GM18870 (cell line): ENCODE results near the gene PRKN.
A peak's percentile ranks its signal among the peaks of the same experiment; 100 is the strongest.

ENCODE experiments used
- ATAC-seq: cut with Tn5 transposase; IDR thresholded peaks from one replicate; pipeline ENCODE4 v1.9.1; 2021; ENCODE audit warnings: moderate library complexity; ENCODE audit not compliant: unreplicated experiment

The PRKN gene

GRCh38 chr6:161444464-161444863 lies 1283.1 kb downstream of the PRKN start:
- ATAC-seq, result no peak

DNA sequence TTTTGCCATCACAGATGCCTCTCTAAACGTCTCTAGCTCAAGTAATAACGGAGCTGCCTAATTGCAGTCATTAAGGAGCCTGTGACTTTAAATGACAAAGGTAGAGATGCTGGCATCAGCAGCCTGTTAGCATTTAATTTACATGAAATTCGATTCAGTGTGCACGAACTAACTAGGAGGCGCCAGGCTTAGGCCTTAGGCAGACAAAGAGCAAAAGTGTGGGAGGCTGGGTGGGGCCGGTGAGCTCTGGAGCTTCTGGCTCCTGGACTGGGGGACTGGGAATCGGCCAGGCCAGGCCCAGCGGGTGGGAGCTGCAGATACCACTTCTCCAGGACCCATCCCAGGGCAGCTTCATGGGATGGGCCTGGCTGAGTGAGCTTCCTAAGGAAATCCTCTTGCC lies 1283.7 kb downstream of the PRKN start:
- no peak for ATAC-seq

GRCh38 chr6:161442420-161442819 lies 1285.1 kb downstream of the PRKN start:
- no peak for ATAC-seq

DNA sequence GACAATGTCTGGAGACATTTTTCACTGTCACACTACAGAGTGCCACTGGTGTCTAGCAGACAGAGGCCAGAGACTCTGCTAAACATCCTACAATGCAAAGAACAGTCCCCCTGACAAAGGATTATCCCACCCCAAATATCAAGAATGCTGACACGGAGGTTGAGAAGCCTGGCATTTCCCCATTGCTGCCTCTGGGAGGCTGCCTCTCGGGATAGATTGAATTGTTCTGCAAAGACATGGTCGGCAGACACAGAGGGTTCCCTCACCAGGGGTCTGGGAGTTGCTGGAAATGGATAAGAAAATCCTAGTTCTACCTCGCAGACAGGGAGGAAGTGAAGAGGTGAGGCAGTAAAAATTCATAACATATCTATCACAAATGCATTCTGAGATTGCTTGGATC lies 1287.3 kb downstream of the PRKN start:
- ATAC-seq, result no peak

DNA sequence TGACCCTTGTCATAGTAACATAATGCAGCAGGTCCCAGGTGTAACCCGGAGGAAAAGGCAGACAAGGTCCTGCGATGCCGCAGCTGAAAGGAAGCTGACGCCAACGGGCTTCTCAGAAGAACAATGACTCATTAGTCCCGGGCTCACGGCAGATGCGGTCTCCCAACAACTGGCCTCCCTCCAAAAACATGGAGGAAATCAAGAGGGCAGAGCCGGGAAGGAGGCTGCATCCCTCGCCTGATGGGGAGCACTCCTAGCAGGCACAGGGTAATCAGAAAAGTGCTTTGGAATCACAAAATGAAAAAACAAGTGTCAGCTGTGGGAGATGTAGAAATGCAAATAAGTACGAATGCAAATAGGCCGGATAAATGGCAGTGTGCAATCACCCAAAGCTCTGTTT lies 1288.5 kb downstream of the PRKN start:
- no peak for ATAC-seq

GRCh38 chr6:161438430-161439030 lies 1289.0 kb downstream of the PRKN start:
- no peak for ATAC-seq

DNA sequence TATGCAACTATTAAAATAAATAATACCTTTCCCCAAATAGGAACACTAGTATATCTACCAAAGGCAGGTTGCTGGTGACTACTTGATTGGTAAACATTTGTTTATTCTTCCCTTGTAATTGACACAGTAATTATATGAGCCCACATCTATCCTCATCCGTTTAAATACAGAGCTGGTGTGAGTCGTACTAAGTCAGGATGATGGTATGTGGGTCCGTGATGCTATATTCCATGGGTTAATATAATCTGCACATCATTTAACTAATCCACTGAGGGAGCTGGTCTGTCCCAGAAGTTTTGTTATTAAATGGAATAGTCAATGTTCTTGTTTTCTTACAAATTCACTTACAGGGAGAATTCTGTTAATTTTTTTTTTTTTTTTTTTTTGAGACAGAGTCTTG lies 1289.7 kb downstream of the PRKN start:
- no peak for ATAC-seq

- no peak for ATAC-seq
These were observed 1291.3 kb downstream of the PRKN start for GRCh38 chr6:161436106-161436876.

DNA sequence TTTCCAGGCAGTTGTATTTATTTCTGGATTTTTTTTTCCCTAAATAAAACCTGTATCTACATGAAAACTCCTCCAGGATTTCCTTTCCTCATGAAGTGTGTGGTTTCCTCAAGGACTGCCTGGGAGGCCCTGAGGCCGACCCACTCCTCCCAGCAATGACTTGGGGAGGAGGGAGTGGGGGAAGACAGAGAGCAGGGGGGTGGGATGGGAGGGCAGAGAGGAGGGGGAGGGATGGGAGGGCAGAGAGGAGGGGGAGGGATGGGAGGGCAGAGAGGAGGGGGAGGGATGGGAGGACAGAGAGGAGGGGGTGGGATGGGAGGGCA lies 1291.9 kb downstream of the PRKN start:
- ATAC-seq, result no peak

GRCh38 chr6:161434921-161435747 lies 1292.4 kb downstream of the PRKN start:
- ATAC-seq, result no peak

DNA sequence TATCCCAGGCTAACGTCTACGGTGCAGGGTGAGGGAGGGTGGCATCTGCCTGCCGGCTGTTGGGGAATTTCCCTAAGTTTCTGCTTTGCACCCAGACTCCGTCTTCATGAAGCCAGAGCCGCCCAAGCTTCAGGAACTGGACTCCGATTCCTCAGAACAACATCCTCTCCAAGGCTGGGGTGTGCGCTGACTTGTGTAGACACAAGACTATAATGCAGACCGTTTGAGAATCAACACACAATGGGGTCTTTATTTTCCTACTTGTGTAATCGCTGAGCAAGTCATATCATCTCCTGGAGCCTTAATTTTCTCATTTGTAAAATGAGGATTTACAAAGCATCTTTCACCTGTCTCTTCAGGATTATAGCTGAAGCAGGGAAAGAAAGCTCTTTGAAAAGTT lies 1293.2 kb downstream of the PRKN start:
- ATAC-seq, result no peak

GRCh38 chr6:161432546-161432945 lies 1295.0 kb downstream of the PRKN start:
- ATAC-seq, result no peak

DNA sequence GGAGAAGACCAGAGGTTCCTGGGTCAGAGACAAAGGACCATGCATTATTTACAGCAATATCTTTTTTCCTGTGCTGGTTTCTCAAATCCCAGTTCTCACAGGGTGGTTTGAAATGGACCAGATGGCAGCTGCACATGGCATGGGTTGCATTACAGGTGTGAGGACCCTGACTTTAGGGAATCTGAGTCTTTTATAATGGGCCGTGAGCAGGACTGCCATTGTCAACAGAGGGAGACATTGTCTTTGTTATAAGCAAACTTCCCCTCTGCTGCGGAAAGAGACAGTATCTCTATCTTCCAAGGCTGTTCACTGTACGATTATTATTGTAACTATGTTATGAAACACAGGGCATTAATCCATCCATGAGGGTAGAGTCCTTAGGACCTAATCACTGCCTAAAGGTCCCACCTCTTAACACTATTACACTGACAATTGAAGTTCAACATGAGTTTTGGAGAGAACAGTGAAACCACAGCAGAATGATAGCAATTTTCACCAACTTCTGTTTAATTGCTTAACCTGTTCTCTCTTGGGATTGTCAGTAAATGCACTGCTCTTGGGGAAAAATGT lies 1297.6 kb downstream of the PRKN start:
- no peak for ATAC-seq

DNA sequence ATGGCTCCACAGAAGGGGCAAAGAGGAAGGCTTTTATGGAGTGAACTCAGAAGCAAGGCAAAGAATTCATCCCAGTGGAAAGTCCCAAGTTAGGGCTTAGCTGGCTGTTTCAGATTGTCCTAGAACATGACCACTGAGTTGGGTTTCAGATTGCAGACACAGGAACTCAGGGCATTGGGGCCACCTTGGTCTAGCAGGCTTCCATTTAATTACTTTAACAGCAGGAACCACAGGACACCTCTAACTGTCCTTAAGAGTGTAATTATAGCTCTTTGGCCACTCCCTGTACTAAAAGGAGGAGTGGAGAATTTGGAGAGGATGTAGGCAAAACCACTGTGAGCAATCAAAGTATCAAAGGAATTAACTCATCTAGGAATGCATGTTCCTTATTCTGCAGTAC lies 1303.1 kb downstream of the PRKN start:
- no peak for ATAC-seq

GRCh38 chr6:161422710-161423680 lies 1304.6 kb downstream of the PRKN start:
- ATAC-seq, result no peak

DNA sequence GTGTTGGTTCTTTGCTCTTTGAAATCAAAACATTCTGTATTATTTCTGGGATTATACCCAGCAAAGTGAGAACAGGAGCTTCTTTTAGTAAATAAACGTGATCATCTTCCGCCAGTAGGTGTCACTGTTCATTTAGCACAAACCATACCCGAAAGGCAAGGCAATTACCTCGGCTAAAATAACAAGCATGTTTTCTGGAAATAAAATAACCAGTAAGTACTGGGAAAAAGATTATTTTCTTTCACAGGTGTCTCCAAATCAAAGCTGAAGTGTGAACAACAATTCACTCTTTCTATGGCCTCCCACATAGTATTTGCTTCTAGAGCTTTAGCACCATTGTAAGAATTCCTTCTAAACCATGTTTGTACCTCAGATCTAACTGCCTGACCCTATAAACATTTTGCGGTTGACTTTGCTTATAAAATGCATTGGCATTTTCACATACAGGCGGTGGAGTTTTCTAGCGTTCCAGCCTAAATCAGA lies 1309.1 kb downstream of the PRKN start:
- ATAC-seq, result peak; percentile 83

DNA sequence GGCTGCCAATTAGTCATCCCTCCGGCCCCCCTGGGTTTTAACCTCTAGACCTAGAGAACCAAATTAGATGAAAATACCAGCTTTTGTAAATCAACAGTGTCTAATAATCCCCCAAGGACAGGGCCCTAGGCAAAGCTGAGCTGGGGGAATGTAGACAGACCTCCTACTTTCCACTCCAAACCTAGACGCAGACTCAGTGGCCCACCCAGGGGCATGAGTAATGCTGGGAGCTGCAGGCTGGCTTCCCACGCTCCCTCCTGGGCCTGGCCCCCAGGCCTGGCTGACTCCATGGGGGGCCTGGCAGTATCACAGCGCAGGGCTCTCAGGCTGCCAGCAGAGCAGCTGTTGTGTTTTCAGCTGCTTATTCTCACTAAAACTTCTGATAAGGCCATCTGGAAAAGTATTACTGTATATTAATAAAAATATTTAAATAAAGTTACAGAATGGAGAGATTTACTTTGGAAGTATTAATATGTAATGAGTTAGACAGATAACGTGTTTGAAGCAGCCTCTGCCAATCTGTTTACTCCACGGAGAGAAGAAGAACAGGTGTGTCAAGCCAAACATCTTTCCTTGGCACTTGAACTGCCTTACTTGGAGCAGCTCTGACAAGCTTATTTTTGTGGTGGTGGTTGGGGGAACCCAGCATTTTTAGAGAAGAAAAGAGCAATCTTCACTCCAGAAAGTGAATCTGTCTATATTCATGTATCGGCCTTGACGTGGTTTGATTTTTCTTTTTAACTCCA lies 1309.7 kb downstream of the PRKN start:
- no peak for ATAC-seq

DNA sequence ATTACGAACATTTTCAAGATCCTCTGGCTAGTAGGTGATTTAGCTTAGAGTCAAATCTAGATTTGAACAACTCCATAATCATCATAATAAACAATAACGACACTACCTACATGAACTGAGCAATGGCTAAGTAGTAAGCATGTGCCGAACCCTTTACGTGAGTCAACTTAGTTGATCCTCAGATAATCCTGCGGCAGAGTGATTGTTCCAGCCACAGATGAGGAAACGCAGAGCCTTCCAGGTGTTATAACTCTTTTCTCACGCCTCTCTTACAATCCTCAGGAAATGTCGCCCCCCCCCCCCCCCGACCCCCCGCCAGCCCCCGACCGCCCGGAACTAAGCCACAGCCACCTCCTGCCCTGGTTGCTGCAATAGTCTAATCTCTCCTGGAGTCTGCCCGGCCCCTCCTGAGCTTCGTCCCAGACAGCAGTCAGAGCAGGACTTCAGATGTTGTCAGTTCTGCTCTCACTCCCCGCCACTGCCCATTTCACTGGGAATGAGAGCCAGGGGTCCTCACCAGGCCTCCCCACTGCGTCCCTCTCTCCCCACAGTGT lies 1312.2 kb downstream of the PRKN start:
- no peak for ATAC-seq

DNA sequence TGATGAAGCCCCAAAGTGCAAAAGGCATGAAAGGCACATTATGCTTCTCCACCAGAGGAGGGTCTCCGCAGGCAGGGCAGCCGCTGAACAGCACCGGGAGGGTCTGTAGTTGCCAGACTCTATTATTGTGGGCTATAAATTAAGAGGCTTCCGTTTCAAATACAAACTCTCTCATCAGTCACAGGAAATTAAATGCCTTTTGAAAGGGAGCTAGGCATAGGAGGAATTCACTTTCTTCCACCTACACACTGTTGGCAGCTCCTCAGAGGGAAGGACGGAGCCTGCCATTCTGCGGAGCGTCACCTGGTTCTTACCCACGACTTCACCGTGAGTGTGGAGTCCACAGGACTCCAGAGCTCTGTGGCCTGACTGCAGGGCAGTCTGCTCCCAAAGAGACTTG lies 1312.9 kb downstream of the PRKN start:
- no peak for ATAC-seq
